K562 (cell line): Measurements from ENCODE around the gene GJC2. TPM values are rescaled to one million over a fixed set of nuclear protein-coding genes. Genes with fewer than 3 reads are reported as not detected.

Experiments used
- ATAC-seq: fragments of 200-7000 bp; cut with Tn5 transposase; 3 replicates; pipeline ENCODE4 v1.9.1; 2020; ENCODE audit warnings: moderate library complexity
- BruUV-seq: library from RNA; stranded (reverse); fragments of 400-500 nt; replicated peaks from 2 replicates; lab custom pipeline; 2021; lab: Mats Ljungman, UMichigan
- CTCF ChIA-PET: fragments of 300-600 bp; formaldehyde crosslinking; extraction: SDS; loops from one replicate; lab custom pipeline; 2021; ENCODE audit warnings: low intra/inter-chr PET ratio; lab: Yijun Ruan, JAX
- POLR2A ChIA-PET: fragments of 300-600, 350-650 bp; sonication (Branson Sonifier 250); formaldehyde crosslinking; extraction: SDS; loops from one replicate; lab custom pipeline; 2021; ENCODE audit warnings: antibody characterized with exemption, inconsistent platforms; lab: Yijun Ruan, JAX
- DNase-seq, 4 experiments: peaks; one replicate each; pipeline versions ENCODE4 v3.0.0 to v3.0.0-alpha.2; 2011 to 2018; ENCODE audit warnings: low spot score in 3 of 4, mixed read lengths in 3 of 4; ENCODE audit errors: extremely low read depth in 1 of 4
- FAIRE-seq: peaks from 2 replicates; lab custom pipeline; 2011; peaks lifted over from hg19 to GRCh38; lab: Jason Lieb, UNC
- H2AFZ ChIP-seq: 2 replicates; pipeline ENCODE4 v1.6.0; 2011; ENCODE audit warnings: low read depth, low read length, control low read depth, inconsistent platforms
- H3K27ac ChIP-seq: fragments of 200-600 bp; 3 replicates; pipeline ENCODE4 v1.8.0; 2011; ENCODE audit warnings: low read depth, mild to moderate bottlenecking, control low read depth, inconsistent platforms, low read length, moderate library complexity, mixed read lengths; ENCODE audit errors: extremely low read depth
- H3K27me3 ChIP-seq, 2 experiments: fragments of 300-600 bp in 1 of 2; 2 replicates in 1 of 2; 3 replicates in 1 of 2; pipeline versions ENCODE4 v1.6.0 to v1.8.0; 2011; ENCODE audit warnings: inconsistent platforms in 2 of 2, low read length in 2 of 2, mild to moderate bottlenecking in 1 of 2, mixed read lengths in 1 of 2, moderate library complexity in 1 of 2; ENCODE audit not compliant: control insufficient read depth in 2 of 2, insufficient read depth in 2 of 2
- H3K36me3 ChIP-seq: fragments of 300-600 bp; 3 replicates; pipeline ENCODE4 v1.8.0; 2011; ENCODE audit warnings: mild to moderate bottlenecking, low read length, inconsistent platforms; ENCODE audit not compliant: control insufficient read depth, insufficient read depth
- H3K4me1 ChIP-seq, 2 experiments: fragments of 200-600 bp in 1 of 2; replicated peaks in 1 of 2; 2 replicates in 1 of 2; 3 replicates in 1 of 2; pipeline versions ENCODE4 v1.5.1 to v1.8.0; 2011; ENCODE audit warnings: inconsistent platforms in 2 of 2, low read length in 2 of 2, mild to moderate bottlenecking in 1 of 2, mixed read lengths in 1 of 2, moderate library complexity in 1 of 2; ENCODE audit not compliant: control insufficient read depth in 2 of 2, insufficient read depth in 2 of 2
- H3K4me2 ChIP-seq: 2 replicates; pipeline ENCODE4 v1.6.1; 2011; ENCODE audit warnings: low read length, control low read depth, inconsistent platforms, mixed read lengths; ENCODE audit not compliant: insufficient read depth
- H3K4me3 ChIP-seq: fragments of 200-600 bp; sonication (generic), shearing (Covaris generic); 2 replicates; pipeline ENCODE4 v1.5.1; 2016; ENCODE audit warnings: control low read depth, inconsistent platforms
- H3K79me2 ChIP-seq: fragments of 200-600 bp; 3 replicates; pipeline ENCODE4 v1.8.0; 2011; ENCODE audit warnings: low read length, inconsistent platforms; ENCODE audit not compliant: control insufficient read depth, insufficient read depth
- H3K9ac ChIP-seq, 2 experiments: 2 replicates each; pipeline versions ENCODE4 v1.6.0 to v1.6.1; 2011; ENCODE audit warnings: low read depth in 2 of 2, low read length in 2 of 2, control low read depth in 1 of 2, inconsistent platforms in 1 of 2, mild to moderate bottlenecking in 1 of 2, mixed read lengths in 1 of 2; ENCODE audit not compliant: insufficient read depth in 1 of 2
- H3K9me1 ChIP-seq: one replicate; pipeline ENCODE4 v1.6.0; 2011; ENCODE audit warnings: inconsistent platforms, mild to moderate bottlenecking, low read length, moderate library complexity; ENCODE audit not compliant: control insufficient read depth, insufficient read depth
- H3K9me3 ChIP-seq: replicated peaks from 2 replicates; pipeline ENCODE4 v1.5.1; 2011; ENCODE audit warnings: low read depth, low read length, inconsistent platforms; ENCODE audit not compliant: control insufficient read depth, insufficient read depth
- H4K20me1 ChIP-seq: replicated peaks from 2 replicates; pipeline ENCODE4 v1.6.1; 2011; ENCODE audit warnings: low read length, inconsistent platforms, mixed read lengths; ENCODE audit not compliant: control insufficient read depth, insufficient read depth
- TBP ChIP-seq: optimal IDR thresholded peaks from 2 replicates; pipeline ENCODE3; 2011; ENCODE audit warnings: low read depth, low read length, improper control_type of control experiment
- ZNF740 ChIP-seq, 3 experiments: fragments of 200-800 bp in 1 of 3; sonication (Bioruptor generic) in 1 of 3; sonication (generic) in 1 of 3; formaldehyde crosslinking in 1 of 3; IDR thresholded peaks; 2 replicates each; pipeline versions ENCODE4 v1.6.1 to v1.8.0; 2016 to 2022; ENCODE audit warnings: mild to moderate bottlenecking in 2 of 3, missing compliant biosample characterization in 2 of 3, missing genetic modification characterization in 2 of 3, missing genetic modification reagents in 1 of 3
- WGBS: fragments of 100-300 bp; shearing (Covaris generic); methylation state at CpG from one replicate; pipeline ENCODE4 v1.1.6; 2016; ENCODE audit warnings: low coverage, mixed read lengths; ENCODE audit not compliant: insufficient coverage; ENCODE audit errors: missing lambda C conversion rate; 5-methylcytosine and 5-hydroxymethylcytosine counted together
- in situ Hi-C: fragments of 300-500 bp; cut with MboI; formaldehyde crosslinking; loops from 4 replicates; pipeline ENCODE4 v1.15.0; 2018; ENCODE audit warnings: inconsistent platforms, mixed read lengths
- intact Hi-C: fragments of 100-400 bp; cut with micrococcal nuclease; formaldehyde crosslinking; loops from 2 replicates; pipeline ENCODE4 v1.14.2; 2022
- polyA plus RNA-seq, 8 experiments: library from polyadenylated mRNA; depleted of rRNA in 4 of 8; stranded (reverse) in 5 of 8; unstranded in 3 of 8; fragments of >200 nt; fragmentation: Nextera tagmentation in 2 of 8; fragmentation: Illumina TruSeq in 1 of 8; extraction: Ambion mirVana in 2 of 8; extraction: Trizol in 1 of 8; gene quantifications; 2 replicates each; pipeline versions ENCODE4 v1.2.1 to v1.2.3, GENCODE V29; 2011 to 2014; ENCODE audit warnings: inconsistent platforms in 1 of 8, missing spikeins in 1 of 8
- small RNA-seq: library from RNA; depleted of rRNA; stranded (forward); fragments of <200 nt; gene quantifications from one replicate; pipeline ENCODE3, GENCODE V24; 2014
- total RNA-seq, 7 experiments: library from RNA; depleted of rRNA in 6 of 7; stranded (reverse); fragments of >200 nt in 6 of 7; fragmentation: Illumina TruSeq in 2 of 7; extraction: Trizol in 2 of 7; gene quantifications; 2 replicates each; pipeline versions ENCODE4 v1.2.1 to v1.2.3, GENCODE V29; 2011 to 2021; ENCODE audit warnings: low replicate concordance in 1 of 7

GJC2 gene
- total and polyA plus RNA-seq, 9 of the 15 experiments (the other 6 are each of a cell fraction or from before 2014, with no cell fraction given), result 0.03 to 0.62 (median 0.11) TPM; not detected in 2

GRCh38 chr1:228208831-228209551 is 59.3 kb downstream of the GJC2 start:
- H3K27me3 ChIP-seq, result peaks cover 12 to 27% of the 10 kb centered on the region in 2 experiments; a peak in 4 of 5 replicates
- ATAC-seq (no peak), FAIRE-seq (no peak), DNase-seq (no peak)
- intact Hi-C loops, result no loop called here
- no TSS peak for BruUV-seq
- no peaks in the 10 kb centered on the region for H3K79me2 ChIP-seq
- H3K4me1 ChIP-seq, result peaks cover 0 to 52% of the 10 kb centered on the region in 2 experiments; a peak in 2 of 5 replicates
- WGBS, result 10% methylated on average over 15 of the region's 19 CpGs
- no peak overlapping the region for H3K27ac ChIP-seq
- H3K9me1 ChIP-seq, result no peaks in the 10 kb centered on the region
- H4K20me1 ChIP-seq, result no peaks in the 10 kb centered on the region; the same call in 1 of the 2 replicates
- H3K36me3 ChIP-seq, result no peaks in the 10 kb centered on the region
- H3K9ac ChIP-seq, result no peak overlapping the region
- H3K9me3 ChIP-seq, result peaks cover 3% of the 10 kb centered on the region; the same call in 1 of the 2 replicates
- in situ Hi-C loops, result no loop called here
- POLR2A ChIA-PET, result interaction anchor here (0.5 to 1.1 kb wide), 4 partner anchors 26 to 309 kb away, joined by 3 to 6 read pairs (median 3); a partner anchor contains a TSS
- H3K4me3 ChIP-seq, result no peak overlapping the region
- no peak overlapping the region for H2AFZ ChIP-seq
- H3K4me2 ChIP-seq, result no peak overlapping the region
- CTCF ChIA-PET, result no interaction called here
- TF ChIP-seq TBP, result no peak
- TF ChIP-seq ZNF740 (CRISPR knock-in tag; IDR thresholded peaks at IDR 0.05), result no peak
- TF ChIP-seq ZNF740 (tag; IDR thresholded peaks at IDR 0.05), result 0 out of 4 replicates have a peak, but pooled peaks of 1 of the 2 experiments have one; percentile 35

Small RNA genes within 50 kb of the gene (small RNA-seq; reads per million reads assigned to genes)
- not detected for gene AL359510.1

Other genes starting within 250 kb of the GJC2 start
Only the 7 nearest of the 8 such genes appear.
- not detected in 2 replicates for gene WNT3A, start 142.9 kb upstream of the GJC2 start, total RNA-seq (2014; rRNA removed)
- gene WNT3A, start 142.9 kb upstream of the GJC2 start, total RNA-seq (2014; rRNA removed; fragmentation: Illumina TruSeq; extraction: Trizol), result not detected in 2 replicates
- gene WNT3A, start 142.9 kb upstream of the GJC2 start, total RNA-seq (2015; rRNA removed; fragmentation: Illumina TruSeq; extraction: Trizol), result not detected in 2 replicates
- not detected in 2 replicates for gene WNT3A, start 142.9 kb upstream of the GJC2 start, total RNA-seq (2021)
- gene WNT3A, start 142.9 kb upstream of the GJC2 start, polyA plus RNA-seq (2011; rRNA removed), result not detected in 2 replicates
- not detected in 2 replicates for gene WNT3A, start 142.9 kb upstream of the GJC2 start, polyA plus RNA-seq (2014; fragmentation: Illumina TruSeq; extraction: Trizol)
- not detected for gene WNT3A, start 142.9 kb upstream of the GJC2 start, polyA plus RNA-seq (2014; fragmentation: Nextera tagmentation; extraction: Ambion mirVana)
- not detected in 2 replicates for gene WNT3A, start 142.9 kb upstream of the GJC2 start, polyA plus RNA-seq (2014; rRNA removed)
- 325 and 442 TPM in 2 replicates for gene ARF1, start 67.2 kb upstream of the GJC2 start, total RNA-seq (2014; rRNA removed)
- gene ARF1, start 67.2 kb upstream of the GJC2 start, total RNA-seq (2014; rRNA removed; fragmentation: Illumina TruSeq; extraction: Trizol), result 120 and 140 TPM in 2 replicates
- gene ARF1, start 67.2 kb upstream of the GJC2 start, total RNA-seq (2015; rRNA removed; fragmentation: Illumina TruSeq; extraction: Trizol), result 192 and 198 TPM in 2 replicates
- 472 and 483 TPM in 2 replicates for gene ARF1, start 67.2 kb upstream of the GJC2 start, total RNA-seq (2021)
- gene ARF1, start 67.2 kb upstream of the GJC2 start, polyA plus RNA-seq (2011; rRNA removed), result 351 and 621 TPM in 2 replicates
- 593 and 811 TPM in 2 replicates for gene ARF1, start 67.2 kb upstream of the GJC2 start, polyA plus RNA-seq (2014; fragmentation: Illumina TruSeq; extraction: Trizol)
- 100 to 1,000 TPM in 1 of 2 experiments, 10 to 100 TPM in 1; 69.8 to 232 TPM for gene ARF1, start 67.2 kb upstream of the GJC2 start, polyA plus RNA-seq (2014; fragmentation: Nextera tagmentation; extraction: Ambion mirVana)
- gene ARF1, start 67.2 kb upstream of the GJC2 start, polyA plus RNA-seq (2014; rRNA removed), result 435 and 476 TPM in 2 replicates
- 42.2 and 50.8 TPM in 2 replicates for gene C1orf35, start 46.6 kb upstream of the GJC2 start, total RNA-seq (2014; rRNA removed)
- gene C1orf35, start 46.6 kb upstream of the GJC2 start, total RNA-seq (2014; rRNA removed; fragmentation: Illumina TruSeq; extraction: Trizol), result 4.9 and 8.3 TPM in 2 replicates
- 18.9 and 23.2 TPM in 2 replicates for gene C1orf35, start 46.6 kb upstream of the GJC2 start, total RNA-seq (2015; rRNA removed; fragmentation: Illumina TruSeq; extraction: Trizol)
- 38.2 and 41.8 TPM in 2 replicates for gene C1orf35, start 46.6 kb upstream of the GJC2 start, total RNA-seq (2021)
- 10.8 and 15.6 TPM in 2 replicates for gene C1orf35, start 46.6 kb upstream of the GJC2 start, polyA plus RNA-seq (2011; rRNA removed)
- 12.5 and 20.9 TPM in 2 replicates for gene C1orf35, start 46.6 kb upstream of the GJC2 start, polyA plus RNA-seq (2014; fragmentation: Illumina TruSeq; extraction: Trizol)
- gene C1orf35, start 46.6 kb upstream of the GJC2 start, polyA plus RNA-seq (2014; fragmentation: Nextera tagmentation; extraction: Ambion mirVana), result 1 to 10 TPM; 3.2 to 3.8 TPM
- gene C1orf35, start 46.6 kb upstream of the GJC2 start, polyA plus RNA-seq (2014; rRNA removed), result 34.3 and 48.7 TPM in 2 replicates
- gene MRPL55, start 40.6 kb upstream of the GJC2 start, total RNA-seq (2014; rRNA removed), result 228 and 230 TPM in 2 replicates
- 26.7 and 47.2 TPM in 2 replicates for gene MRPL55, start 40.6 kb upstream of the GJC2 start, total RNA-seq (2014; rRNA removed; fragmentation: Illumina TruSeq; extraction: Trizol)
- gene MRPL55, start 40.6 kb upstream of the GJC2 start, total RNA-seq (2015; rRNA removed; fragmentation: Illumina TruSeq; extraction: Trizol), result 83.8 and 90.1 TPM in 2 replicates
- gene MRPL55, start 40.6 kb upstream of the GJC2 start, total RNA-seq (2021), result 112 and 120 TPM in 2 replicates
- 65.9 and 115 TPM in 2 replicates for gene MRPL55, start 40.6 kb upstream of the GJC2 start, polyA plus RNA-seq (2011; rRNA removed)
- gene MRPL55, start 40.6 kb upstream of the GJC2 start, polyA plus RNA-seq (2014; fragmentation: Illumina TruSeq; extraction: Trizol), result 81.0 and 93.0 TPM in 2 replicates
- gene MRPL55, start 40.6 kb upstream of the GJC2 start, polyA plus RNA-seq (2014; fragmentation: Nextera tagmentation; extraction: Ambion mirVana), result 10 to 100 TPM; 34.9 to 77.0 TPM
- gene MRPL55, start 40.6 kb upstream of the GJC2 start, polyA plus RNA-seq (2014; rRNA removed), result 154 and 166 TPM in 2 replicates
- 331 and 360 TPM in 2 replicates for gene GUK1, start 9.7 kb upstream of the GJC2 start, total RNA-seq (2014; rRNA removed)
- 31.6 and 42.7 TPM in 2 replicates for gene GUK1, start 9.7 kb upstream of the GJC2 start, total RNA-seq (2014; rRNA removed; fragmentation: Illumina TruSeq; extraction: Trizol)
- 129 and 132 TPM in 2 replicates for gene GUK1, start 9.7 kb upstream of the GJC2 start, total RNA-seq (2015; rRNA removed; fragmentation: Illumina TruSeq; extraction: Trizol)
- gene GUK1, start 9.7 kb upstream of the GJC2 start, total RNA-seq (2021), result 228 and 233 TPM in 2 replicates
- 192 and 244 TPM in 2 replicates for gene GUK1, start 9.7 kb upstream of the GJC2 start, polyA plus RNA-seq (2011; rRNA removed)
- 44.3 and 143 TPM in 2 replicates for gene GUK1, start 9.7 kb upstream of the GJC2 start, polyA plus RNA-seq (2014; fragmentation: Illumina TruSeq; extraction: Trizol)
- gene GUK1, start 9.7 kb upstream of the GJC2 start, polyA plus RNA-seq (2014; fragmentation: Nextera tagmentation; extraction: Ambion mirVana), result 10 to 100 TPM in 1 of 2 experiments, 1 to 10 TPM in 1; 7.0 to 18.1 TPM
- 285 and 338 TPM in 2 replicates for gene GUK1, start 9.7 kb upstream of the GJC2 start, polyA plus RNA-seq (2014; rRNA removed)
- gene IBA57, start 15.9 kb downstream of the GJC2 start, total RNA-seq (2014; rRNA removed), result 9.0 and 16.8 TPM in 2 replicates
- 1.8 and 1.9 TPM in 2 replicates for gene IBA57, start 15.9 kb downstream of the GJC2 start, total RNA-seq (2014; rRNA removed; fragmentation: Illumina TruSeq; extraction: Trizol)
- gene IBA57, start 15.9 kb downstream of the GJC2 start, total RNA-seq (2015; rRNA removed; fragmentation: Illumina TruSeq; extraction: Trizol), result 2.9 and 4.1 TPM in 2 replicates
- gene IBA57, start 15.9 kb downstream of the GJC2 start, total RNA-seq (2021), result 14.1 and 15.5 TPM in 2 replicates
- 2.7 and 5.6 TPM in 2 replicates for gene IBA57, start 15.9 kb downstream of the GJC2 start, polyA plus RNA-seq (2011; rRNA removed)
- 1.9 and 5.9 TPM in 2 replicates for gene IBA57, start 15.9 kb downstream of the GJC2 start, polyA plus RNA-seq (2014; fragmentation: Illumina TruSeq; extraction: Trizol)
- 1 to 10 TPM in 1 of 2 experiments, under 1 TPM in 1; 0.77 to 1.0 TPM for gene IBA57, start 15.9 kb downstream of the GJC2 start, polyA plus RNA-seq (2014; fragmentation: Nextera tagmentation; extraction: Ambion mirVana)
- gene IBA57, start 15.9 kb downstream of the GJC2 start, polyA plus RNA-seq (2014; rRNA removed), result 6.9 and 9.0 TPM in 2 replicates
- 11.8 and 12.0 TPM in 2 replicates for gene OBSCN, start 58.1 kb downstream of the GJC2 start, total RNA-seq (2014; rRNA removed)
- 0.83 and 1.7 TPM in 2 replicates for gene OBSCN, start 58.1 kb downstream of the GJC2 start, total RNA-seq (2014; rRNA removed; fragmentation: Illumina TruSeq; extraction: Trizol)
- gene OBSCN, start 58.1 kb downstream of the GJC2 start, total RNA-seq (2015; rRNA removed; fragmentation: Illumina TruSeq; extraction: Trizol), result 4.1 and 5.0 TPM in 2 replicates
- gene OBSCN, start 58.1 kb downstream of the GJC2 start, total RNA-seq (2021), result 17.4 and 19.7 TPM in 2 replicates
- gene OBSCN, start 58.1 kb downstream of the GJC2 start, polyA plus RNA-seq (2011; rRNA removed), result 3.4 and 5.6 TPM in 2 replicates
- gene OBSCN, start 58.1 kb downstream of the GJC2 start, polyA plus RNA-seq (2014; fragmentation: Illumina TruSeq; extraction: Trizol), result 3.6 and 6.9 TPM in 2 replicates
- gene OBSCN, start 58.1 kb downstream of the GJC2 start, polyA plus RNA-seq (2014; fragmentation: Nextera tagmentation; extraction: Ambion mirVana), result under 1 TPM; 0.18 to 0.29 TPM
- 11.1 and 12.5 TPM in 2 replicates for gene OBSCN, start 58.1 kb downstream of the GJC2 start, polyA plus RNA-seq (2014; rRNA removed)